HG02588 (cell line): ENCODE measurements around the gene RHOD.

Experiments
- ATAC-seq: cut with Tn5 transposase; IDR thresholded peaks from one replicate; pipeline ENCODE4 v1.9.1; 2021; ENCODE audit warnings: mild to moderate bottlenecking, moderate library complexity; ENCODE audit not compliant: unreplicated experiment

The RHOD gene

GRCh38 chr11:67031791-67032561 is 24.7 kb upstream of the RHOD start:
- no peak for ATAC-seq

DNA sequence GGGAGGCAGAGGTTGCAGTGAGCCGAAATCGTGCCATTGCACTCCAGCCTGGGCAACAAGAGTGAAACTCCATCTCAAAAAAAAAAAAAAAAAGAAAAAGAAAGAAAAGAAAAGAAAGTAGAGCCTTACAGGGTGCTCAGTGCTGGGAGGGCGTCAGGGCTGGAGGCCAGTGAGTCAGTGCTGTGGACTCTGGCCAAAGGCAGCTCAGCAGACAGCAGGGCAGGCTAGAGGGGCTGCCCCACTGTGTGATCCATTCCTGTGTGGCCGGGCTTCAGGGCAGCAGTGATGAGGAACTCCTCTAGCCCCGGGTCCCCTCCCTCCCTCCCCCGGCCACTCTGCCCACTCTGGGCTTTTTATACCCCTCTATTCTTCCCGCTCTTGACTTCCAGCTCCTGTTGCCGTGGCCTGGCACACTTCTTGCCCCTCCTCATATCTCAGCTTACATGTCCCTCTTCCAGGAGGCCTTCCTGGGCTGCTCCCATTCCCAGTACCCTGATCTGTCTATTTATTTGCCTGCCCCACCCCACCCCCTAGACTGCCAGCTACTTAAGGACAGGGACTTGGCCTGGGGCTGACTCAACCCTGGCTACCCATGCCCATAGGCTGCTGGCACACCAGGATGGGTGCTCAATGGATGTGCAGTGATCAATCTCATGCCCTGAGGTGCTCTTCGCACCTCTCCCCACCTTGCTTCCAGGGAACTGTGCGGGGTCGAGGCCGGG is 23.7 kb upstream of the RHOD start:
- no peak for ATAC-seq

DNA sequence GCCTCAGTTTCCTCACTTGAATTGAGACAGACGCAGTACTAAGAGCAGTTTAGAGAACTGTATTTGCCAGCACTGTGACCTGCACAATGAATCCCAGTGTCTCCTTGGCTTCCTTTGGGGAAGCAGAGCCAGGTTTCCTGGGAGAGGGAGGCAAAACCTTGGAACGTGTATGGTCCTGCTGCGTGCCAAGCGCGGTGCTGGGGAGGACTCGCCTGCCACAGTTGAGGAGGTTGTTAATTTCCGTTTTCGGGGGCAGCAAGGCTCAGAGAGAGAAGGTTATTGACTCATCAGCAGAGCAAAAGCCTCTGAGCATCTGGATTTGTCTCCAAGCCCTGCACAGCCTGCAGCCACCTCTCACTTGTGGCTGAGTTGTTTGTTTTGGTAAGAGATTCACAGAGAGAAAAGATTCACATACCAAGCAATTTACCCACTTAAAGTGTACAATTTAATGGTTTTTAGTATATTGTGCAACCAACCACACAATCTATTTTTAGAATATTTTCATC is 22.9 kb upstream of the RHOD start:
- no peak for ATAC-seq

DNA sequence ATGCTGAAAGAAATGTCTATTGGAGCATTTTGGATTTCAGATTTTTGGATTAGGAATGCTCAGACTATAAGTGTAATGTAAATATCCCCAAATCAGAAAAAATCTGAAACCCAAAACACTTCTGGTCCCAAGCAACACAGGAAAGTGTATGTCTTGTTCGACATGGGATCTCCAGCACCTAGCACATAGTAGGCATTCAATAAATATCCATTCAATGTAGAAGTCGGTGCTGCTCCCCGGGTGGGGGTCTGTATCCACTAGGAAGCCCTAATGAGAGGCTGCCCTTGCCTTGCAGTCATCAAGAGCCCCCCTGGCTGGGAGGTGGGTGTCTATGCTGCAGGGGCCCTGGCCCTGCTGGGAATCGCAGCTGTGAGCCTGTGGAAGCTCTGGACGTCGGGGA is 22.3 kb upstream of the RHOD start:
- ATAC-seq, result no peak

GRCh38 chr11:67040147-67040546 is 16.5 kb upstream of the RHOD start:
- no peak for ATAC-seq

GRCh38 chr11:67041602-67042001 is 15.0 kb upstream of the RHOD start:
- no peak for ATAC-seq

DNA sequence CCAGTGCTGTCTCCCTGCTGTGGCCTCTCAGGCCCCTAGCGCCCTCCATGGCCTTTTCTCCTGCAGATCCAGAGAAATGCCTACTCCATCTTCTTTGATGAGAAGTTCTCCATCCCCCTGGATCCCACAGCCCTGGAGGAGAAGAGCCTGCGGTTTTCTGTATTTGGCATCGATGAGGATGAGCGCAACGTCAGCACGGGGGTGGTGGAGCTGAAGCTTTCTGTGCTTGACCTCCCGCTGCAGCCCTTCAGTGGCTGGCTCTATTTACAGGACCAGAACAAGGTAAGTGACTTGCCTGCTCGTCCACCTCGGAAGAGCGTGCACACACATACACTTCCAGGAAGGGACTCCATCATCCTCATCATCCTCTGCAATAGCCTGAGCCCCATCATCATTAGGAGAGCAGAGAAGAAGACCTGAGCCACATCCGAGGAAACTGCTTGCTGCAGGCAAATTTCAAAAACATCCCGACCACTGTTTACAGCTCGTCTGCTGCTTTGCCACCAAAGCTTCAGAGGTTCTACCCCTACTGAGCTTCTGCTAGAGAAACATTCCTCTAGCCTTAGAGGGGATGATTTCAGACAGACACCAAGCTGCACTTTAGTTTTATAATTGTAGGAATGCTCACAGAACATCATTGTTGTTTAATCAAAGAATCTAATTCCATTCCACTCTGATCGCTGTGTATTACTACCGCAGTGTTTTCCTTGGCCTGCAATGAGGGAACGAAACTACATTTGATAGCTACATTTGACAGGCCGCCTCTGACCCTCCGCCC is 12.9 kb upstream of the RHOD start:
- no peak for ATAC-seq

GRCh38 chr11:67044496-67044895 is 12.2 kb upstream of the RHOD start:
- no peak for ATAC-seq

- no peak for ATAC-seq
Observed at GRCh38 chr11:67045314-67045713, 11.3 kb upstream of the RHOD start.

- ATAC-seq, result no peak
Observed at GRCh38 chr11:67048515-67049130, 8.0 kb upstream of the RHOD start.

GRCh38 chr11:67050139-67050538 is 6.5 kb upstream of the RHOD start:
- no peak for ATAC-seq

DNA sequence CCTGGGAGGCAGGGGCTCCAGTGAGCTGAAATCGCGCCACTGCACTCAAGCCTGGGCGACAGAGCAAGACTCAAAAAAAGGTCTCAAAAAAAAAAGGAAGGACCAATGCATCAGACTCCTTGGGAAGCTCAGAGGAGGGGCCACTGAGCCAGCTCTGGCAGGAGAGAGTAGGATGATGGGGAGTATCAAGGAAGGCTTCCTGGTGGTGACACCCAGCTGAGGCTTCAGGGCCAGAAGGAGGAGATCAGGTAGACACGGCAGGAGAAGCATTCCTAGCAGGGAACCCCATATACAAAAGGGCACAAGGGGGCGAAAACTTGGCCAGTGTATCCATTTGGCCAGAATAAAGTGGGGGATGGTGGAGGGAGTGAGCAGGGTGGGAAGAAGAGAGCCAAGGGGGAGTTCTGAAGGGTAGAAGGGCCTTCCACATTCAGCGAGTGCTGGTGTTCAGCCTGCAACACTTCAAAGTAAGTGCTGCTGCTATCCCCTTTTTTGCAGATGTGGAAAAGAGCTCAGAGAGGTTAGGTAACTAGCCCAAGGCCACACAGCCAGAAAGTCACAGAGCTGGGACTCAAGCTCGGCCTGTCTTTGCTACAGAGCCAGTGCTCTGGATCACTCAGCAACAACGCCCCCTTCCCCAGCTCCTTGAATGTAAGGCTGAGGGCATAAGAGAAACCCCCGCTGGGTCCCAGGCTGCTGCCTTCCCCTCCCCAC is 5.3 kb upstream of the RHOD start:
- no peak for ATAC-seq

DNA sequence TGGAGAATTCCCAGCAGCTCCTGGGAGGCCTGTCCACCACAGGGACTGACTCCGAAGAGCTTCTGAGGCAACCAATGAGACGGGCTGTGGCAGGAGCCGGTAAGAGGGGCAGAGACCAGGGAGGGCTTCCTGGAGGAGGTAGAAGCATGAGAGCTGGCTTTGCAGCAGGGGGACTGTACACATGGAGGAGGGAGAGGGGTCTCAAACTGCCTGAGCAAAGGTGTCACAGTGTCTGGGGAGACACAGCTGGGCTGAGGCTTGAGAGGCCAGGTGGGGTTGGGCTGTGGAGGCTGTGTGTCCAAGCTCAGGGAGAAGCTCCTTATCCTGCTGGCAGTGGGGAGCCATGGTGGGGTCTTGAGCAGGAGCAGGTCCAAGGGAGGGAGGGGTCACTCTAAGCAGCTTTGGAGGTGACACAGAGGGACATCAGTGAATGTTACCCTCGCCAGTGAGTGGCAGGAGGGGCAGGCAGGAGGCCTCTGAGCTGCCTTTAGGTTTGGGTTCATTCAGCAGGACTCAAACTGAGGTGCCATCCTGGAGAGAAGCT is 4.6 kb upstream of the RHOD start:
- no peak for ATAC-seq

DNA sequence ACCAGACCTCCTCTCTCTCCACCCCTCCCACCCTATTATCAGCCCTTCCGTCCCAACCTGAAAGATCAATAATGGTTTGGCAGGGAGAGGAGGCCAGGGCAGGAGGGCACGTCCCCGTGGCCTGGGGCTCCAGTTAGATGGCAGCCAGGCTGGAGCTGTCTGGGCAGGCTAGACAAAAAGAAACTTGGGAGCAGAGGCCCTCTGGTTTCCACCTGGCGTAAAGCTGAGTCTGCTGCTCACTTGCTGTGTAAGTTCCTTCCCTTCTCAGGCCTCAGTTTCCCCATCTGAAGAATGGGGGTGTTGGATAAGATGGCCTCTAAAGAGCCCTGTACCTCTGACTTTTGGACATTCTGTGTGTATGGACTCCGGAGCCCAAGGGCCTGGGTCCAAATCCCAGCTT is 3.8 kb upstream of the RHOD start:
- ATAC-seq, result no peak

DNA sequence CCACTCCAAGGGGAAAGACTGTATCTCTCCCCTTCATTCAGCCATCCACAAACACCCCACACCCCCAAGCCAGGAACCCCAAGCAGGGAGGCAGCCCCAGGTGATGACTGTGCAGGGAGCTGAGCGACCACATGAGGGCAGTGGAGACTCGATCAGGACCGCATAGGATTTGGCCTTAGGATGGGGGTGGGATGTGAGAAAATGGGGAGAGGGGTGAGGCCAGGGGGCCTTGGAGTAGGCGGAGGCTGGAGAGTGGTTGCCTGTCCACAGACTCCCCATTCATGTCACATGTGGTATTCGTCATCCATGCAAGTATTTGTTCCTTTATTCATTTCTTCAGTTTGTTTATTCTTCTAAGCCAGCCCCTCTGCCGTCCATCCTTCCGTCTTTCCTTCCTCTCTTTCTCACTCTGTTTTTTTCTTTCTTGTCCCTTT is 2.7 kb upstream of the RHOD start:
- no peak for ATAC-seq

GRCh38 chr11:67054346-67054835 is 2.3 kb upstream of the RHOD start:
- ATAC-seq, result no peak

DNA sequence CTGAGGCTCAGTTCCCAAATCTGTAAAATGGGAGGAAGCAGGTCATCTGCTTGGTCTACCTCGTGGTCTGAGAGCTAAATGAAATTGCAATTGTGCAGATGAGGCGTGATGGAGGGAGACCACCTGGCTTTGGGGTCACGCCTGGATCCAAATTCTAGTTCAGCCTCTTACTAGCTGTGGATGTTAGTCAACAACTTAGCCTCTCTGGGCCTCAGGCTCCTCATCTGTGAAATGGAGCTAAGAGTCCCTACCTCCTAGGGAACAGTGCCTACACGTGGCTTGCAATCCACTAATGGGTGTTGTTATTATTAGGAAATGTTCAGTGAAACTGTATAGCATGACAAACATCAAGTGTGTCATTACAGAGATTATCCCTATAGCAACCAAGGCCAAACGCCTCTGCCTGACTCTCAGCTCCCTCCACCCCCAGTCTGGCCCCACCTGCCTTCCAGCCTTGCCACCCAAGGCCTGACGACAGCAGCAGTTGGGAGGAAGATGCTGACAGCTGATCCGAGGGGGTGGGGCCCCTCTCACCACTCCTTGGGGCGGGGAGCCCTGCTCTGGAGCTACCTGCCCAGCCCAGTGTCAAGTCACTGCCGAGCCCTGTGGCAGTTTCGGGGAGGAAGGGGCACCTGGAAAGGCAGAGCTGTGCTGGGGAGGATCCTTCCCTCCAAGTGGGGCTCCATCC is 1.7 kb upstream of the RHOD start:
- ATAC-seq, result no peak

DNA sequence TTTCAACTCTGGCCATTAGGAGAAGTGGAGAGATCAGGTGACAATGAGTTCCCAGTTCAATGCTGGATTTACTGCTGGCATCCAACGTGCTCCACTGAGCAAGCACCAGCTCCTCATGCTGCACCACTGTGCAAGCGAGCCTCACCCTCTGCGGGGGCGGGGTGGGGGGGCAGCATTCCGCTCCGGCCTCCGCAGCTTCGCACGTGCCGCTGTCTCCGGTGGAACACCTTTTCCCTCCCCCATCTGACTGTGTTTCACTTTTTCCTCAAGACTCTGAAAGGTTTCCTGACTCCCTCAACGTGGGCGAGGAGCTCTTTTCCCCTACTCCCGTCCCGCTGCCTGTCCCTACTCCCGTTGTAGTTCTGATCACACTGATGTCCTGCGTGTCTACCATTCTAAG is 835 bp upstream of the RHOD start:
- ATAC-seq, result no peak

GRCh38 chr11:67057205-67057672 is 592 bp downstream of the RHOD start:
- ATAC-seq, result no peak
